HG03060 (cell line): Measurements from ENCODE around the gene MYRFL.
"Not testable (repeated sequence)": the region's sequence is repeated elsewhere in the genome, so short reads cannot be mapped to it uniquely, and the experiment has no call there.

Experiments
- ATAC-seq: cut with Tn5 transposase; IDR thresholded peaks from one replicate; pipeline ENCODE4 v1.9.1; 2021; ENCODE audit warnings: low read depth, moderate number of reproducible peaks; ENCODE audit not compliant: unreplicated experiment

MYRFL gene

DNA sequence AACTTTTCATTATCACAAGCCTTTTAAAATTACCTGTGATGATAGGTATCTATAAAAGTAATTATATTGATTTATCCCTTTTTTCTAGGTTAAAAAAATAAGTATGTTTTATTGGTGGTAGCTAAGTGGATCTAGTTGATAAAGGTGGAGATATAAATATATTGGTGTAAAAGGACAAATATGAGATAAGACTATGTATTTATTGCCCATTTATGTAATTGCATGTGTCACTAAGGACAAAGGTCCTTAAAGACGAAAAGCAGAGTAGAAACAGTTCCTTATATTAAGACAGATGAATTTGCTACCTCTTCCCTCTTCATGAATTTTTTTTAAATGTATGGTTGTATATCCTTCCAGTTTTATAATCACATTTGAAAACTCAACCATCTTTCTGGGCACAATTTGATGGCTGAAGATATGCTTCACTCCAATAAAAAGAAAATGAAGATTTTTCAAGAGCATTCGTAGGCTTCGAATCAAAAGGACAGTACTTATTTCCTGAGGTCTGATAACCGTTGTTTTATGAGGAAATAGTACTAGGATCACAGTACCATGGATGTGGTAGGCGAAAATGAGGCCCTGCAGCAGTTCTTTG, at the start of gene MYRFL:
Gene MYRFL (plus strand): TSS at position 262 of the 595 bp plus-strand sequence. CDS start 291 bp downstream, at position 553.
- no peak for ATAC-seq

GRCh38 chr12:69779928-69780327, 45.1 kb upstream of the MYRFL start:
- no peak for ATAC-seq

- ATAC-seq: no peak
Observed at GRCh38 chr12:69783365-69783764, 41.7 kb upstream of the MYRFL start.

- no peak for ATAC-seq
Observed at GRCh38 chr12:69789351-69789750, 35.7 kb upstream of the MYRFL start.

GRCh38 chr12:69792533-69792932, 32.5 kb upstream of the MYRFL start:
- no peak for ATAC-seq

- not testable (repeated sequence) for ATAC-seq
Observed at GRCh38 chr12:69807101-69807897, 17.7 kb upstream of the MYRFL start.

- ATAC-seq: no peak
Observed at GRCh38 chr12:69810870-69811498, 14.0 kb upstream of the MYRFL start.

DNA sequence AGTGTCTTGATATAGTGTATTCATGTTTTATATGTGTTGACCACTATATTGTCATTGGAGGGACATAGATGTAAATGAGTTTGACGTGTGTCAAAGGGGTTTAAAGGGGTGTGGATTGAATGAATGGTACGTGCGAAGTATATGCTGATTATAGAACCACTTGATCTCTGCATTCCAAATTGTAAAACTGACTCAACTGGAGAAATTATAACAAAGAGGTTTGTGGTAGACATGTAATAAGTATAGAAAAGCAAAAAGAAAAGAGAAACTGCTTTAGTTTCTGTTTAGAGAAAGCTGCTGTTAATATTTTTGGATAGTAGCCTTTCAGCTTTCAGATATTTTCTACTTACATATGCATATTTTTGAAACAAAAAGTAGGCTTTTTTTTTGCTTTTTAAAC, 8.9 kb upstream of the MYRFL start:
- ATAC-seq: no peak

GRCh38 chr12:69821032-69821455, 4.0 kb upstream of the MYRFL start:
- ATAC-seq: no peak

DNA sequence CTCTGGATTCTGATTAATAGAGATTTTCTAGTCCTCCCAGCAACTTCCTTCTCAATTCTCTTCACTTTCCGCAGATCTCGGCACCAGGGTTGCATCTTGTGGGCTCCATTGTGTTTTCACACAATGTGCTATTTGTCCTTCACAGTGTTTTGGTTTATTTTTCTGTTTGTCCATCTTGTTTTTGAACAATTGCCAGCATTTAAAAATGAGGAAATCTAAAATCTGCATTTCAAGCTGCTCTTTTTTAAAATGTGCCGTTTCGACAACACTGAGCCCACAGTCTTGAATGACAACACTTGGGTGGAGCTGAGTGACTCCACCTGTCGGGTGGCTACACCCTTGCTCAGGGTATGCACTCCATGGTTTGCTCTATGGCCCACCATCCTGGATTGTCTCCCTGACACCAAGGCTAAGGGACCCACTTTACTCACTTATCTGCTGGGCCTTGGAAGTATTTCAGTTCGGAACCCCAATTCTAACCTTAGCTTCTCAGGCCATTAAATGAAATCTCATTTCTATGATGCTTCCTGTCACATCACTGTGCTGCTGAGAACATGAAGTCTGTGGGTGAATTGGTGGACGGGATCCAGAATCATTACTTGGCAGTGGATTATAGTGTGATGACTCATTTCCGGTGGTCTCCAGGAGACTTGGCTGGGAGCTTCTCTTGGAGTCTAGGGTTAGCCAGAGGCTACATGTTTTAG, 3.4 kb upstream of the MYRFL start:
- no peak for ATAC-seq

GRCh38 chr12:69822201-69822860, 2.7 kb upstream of the MYRFL start:
- no peak for ATAC-seq

- no peak for ATAC-seq
Observed at GRCh38 chr12:69824028-69824427, 999 bp upstream of the MYRFL start.

DNA sequence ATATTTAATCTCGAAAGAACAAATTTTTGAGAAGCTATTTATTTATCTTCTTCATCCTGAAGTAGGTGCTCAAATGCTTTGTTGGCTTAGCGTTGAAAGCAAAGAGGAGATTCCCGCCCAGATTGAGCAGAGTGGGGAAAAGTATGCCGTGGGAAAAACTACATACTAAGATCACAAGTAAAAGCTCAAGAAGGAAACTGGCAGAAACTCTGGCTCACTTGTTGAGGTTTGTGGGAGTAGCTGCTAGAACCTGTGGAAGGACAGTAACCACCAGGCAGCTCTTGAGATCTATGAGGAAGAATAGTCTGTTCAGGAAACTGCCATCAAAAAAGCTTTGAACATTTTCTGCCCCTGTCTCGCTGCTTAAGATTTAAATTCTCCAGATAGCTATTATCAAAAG, 3.9 kb downstream of the MYRFL start:
- ATAC-seq: no peak

GRCh38 chr12:69833696-69834095, 8.7 kb downstream of the MYRFL start:
- no peak for ATAC-seq

DNA sequence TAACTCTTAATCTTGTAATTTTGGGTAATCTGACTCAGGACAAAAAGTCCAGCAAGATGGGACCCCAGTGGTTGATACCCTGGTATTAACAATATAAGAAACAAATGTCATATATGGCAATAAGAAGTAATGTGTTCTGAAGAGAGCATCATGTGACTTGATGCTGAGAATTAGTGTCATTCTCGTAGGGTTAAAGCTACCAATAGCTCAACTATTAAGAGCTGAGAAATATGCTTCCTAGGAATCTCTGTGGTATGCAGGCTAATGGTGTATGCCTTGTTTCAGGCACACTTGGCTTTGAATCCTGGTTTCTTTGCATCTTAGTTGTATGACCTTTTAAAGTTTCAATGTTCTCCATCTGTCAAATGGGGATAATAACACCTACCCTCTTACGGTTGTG, 9.1 kb downstream of the MYRFL start:
- ATAC-seq: no peak

- ATAC-seq: no peak
Observed at GRCh38 chr12:69834576-69834975, 9.5 kb downstream of the MYRFL start.

- no peak for ATAC-seq
Observed at GRCh38 chr12:69835081-69835480, 10.1 kb downstream of the MYRFL start.

DNA sequence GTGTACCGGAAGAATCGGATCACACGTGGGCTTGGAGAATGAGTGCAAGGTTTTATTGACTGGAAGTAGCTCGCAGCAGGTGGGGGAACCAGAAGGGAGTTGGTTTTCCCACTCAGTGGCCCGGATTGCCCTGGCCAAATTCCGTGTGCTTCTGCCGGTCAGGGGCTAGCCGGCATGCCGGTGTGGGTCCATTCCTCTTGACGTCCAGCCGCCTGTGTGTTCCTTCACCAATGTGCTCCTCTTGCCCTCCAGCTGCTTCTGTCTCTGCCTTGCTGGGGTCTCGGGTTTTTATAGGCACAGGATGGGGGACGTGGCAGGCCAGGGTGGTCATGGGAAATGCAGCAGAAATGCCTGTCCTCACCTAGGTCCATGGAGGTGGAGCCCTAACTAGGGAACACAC, 11.0 kb downstream of the MYRFL start:
- no peak for ATAC-seq

DNA sequence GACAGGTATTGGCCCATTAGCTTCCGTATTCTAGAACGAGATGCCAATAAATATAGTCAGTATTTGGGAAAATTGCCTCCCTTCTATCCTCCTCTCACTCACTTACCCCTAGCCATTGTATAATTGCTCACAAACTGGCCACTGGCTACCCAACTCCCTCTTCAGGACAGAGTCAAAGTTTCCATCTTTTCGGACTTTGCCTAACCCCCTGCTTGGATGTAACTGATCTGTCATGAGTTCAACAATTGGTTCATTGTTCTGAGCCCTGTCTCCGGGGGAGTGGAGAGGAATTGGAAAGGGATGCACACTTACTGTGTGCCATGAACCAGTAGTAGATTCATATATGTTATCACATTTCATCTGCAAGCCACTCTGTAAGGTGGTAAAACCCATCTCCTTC, 12.2 kb downstream of the MYRFL start:
- ATAC-seq: no peak

- ATAC-seq: no peak
Observed at GRCh38 chr12:69837657-69838415, 12.8 kb downstream of the MYRFL start.
